ENCODE results near the gene ANKRD60.

- TF ChIP-seq CTCF (IDR thresholded peaks at IDR 0.05) (no peak), POLR2A (IDR thresholded peaks at IDR 0.05) (no peak)
These were observed 12.1 kb downstream of the ANKRD60 start for GRCh38 chr20:58216334-58216733.
